Progenitor cell of endocrine pancreas (in vitro differentiated cells): Measurements from ENCODE around the gene SRCAP. TPM values are rescaled to one million over a fixed set of nuclear protein-coding genes. Genes with fewer than 3 reads are reported as not detected.

Experiments used
- DNase-seq: peaks from one replicate; pipeline ENCODE4 v3.0.0; 2021; ENCODE audit warnings: low spot score; ENCODE audit not compliant: unreplicated experiment
- H3K27ac Mint-ChIP-seq: 2 replicates; pipeline ENCODE4 v1.8.0; 2021; ENCODE audit warnings: mild to moderate bottlenecking, moderate library complexity, mixed read lengths
- H3K27me3 Mint-ChIP-seq: 2 replicates; pipeline ENCODE4 v1.8.0; 2021; ENCODE audit warnings: mixed read lengths
- H3K36me3 Mint-ChIP-seq: 2 replicates; pipeline ENCODE4 v1.8.0; 2022; ENCODE audit warnings: mixed read lengths; ENCODE audit not compliant: insufficient read depth
- H3K4me1 Mint-ChIP-seq: 2 replicates; pipeline ENCODE4 v1.8.0; 2021; ENCODE audit warnings: low read depth, mixed read lengths
- H3K4me3 Mint-ChIP-seq: 2 replicates; pipeline ENCODE4 v1.8.0; 2021; ENCODE audit warnings: low read depth, mild to moderate bottlenecking, moderate library complexity, mixed read lengths
- H3K9me3 Mint-ChIP-seq: 2 replicates; pipeline ENCODE4 v1.8.0; 2021; ENCODE audit warnings: low read depth, mixed read lengths
- CTCF ChIP-seq: fragments of 200-600 bp; sonication (generic); IDR thresholded peaks from one replicate; pipeline ENCODE4 v1.5.0; 2021; ENCODE audit warnings: antibody characterized with exemption, mild to moderate bottlenecking; ENCODE audit not compliant: unreplicated experiment
- total RNA-seq: library from RNA; stranded (reverse); gene quantifications from 2 replicates; pipeline ENCODE4 v1.2.1, GENCODE V29; 2021

Gene SRCAP
- total RNA-seq, 1 donor from 2014 or later: 104 TPM

GRCh38 chr16:30652005-30652296 is 47.0 kb upstream of the SRCAP start:
- peaks cover under 1% of the 10 kb centered on the region for H3K27me3 Mint-ChIP-seq
- peaks cover 11% of the 10 kb centered on the region for H3K4me1 Mint-ChIP-seq
- H3K27ac Mint-ChIP-seq: peak overlapping the region; percentile 56
- H3K36me3 Mint-ChIP-seq: peaks cover 10% of the 10 kb centered on the region
- no peak for DNase-seq
- peak overlapping the region; percentile 97 for H3K4me3 Mint-ChIP-seq
- TF ChIP-seq CTCF: no peak
- H3K9me3 Mint-ChIP-seq: no peaks in the 10 kb centered on the region

GRCh38 chr16:30652718-30653117 is 46.3 kb upstream of the SRCAP start:
- H3K36me3 Mint-ChIP-seq: peaks cover 10% of the 10 kb centered on the region
- no peaks in the 10 kb centered on the region for H3K27me3 Mint-ChIP-seq
- TF ChIP-seq CTCF: no peak
- peaks cover 17% of the 10 kb centered on the region for H3K4me1 Mint-ChIP-seq
- no peaks in the 10 kb centered on the region for H3K9me3 Mint-ChIP-seq
- H3K4me3 Mint-ChIP-seq: peak overlapping the region; percentile 97
- DNase-seq: no peak
- H3K27ac Mint-ChIP-seq: no peak overlapping the region

- no peak for DNase-seq
- H3K27me3 Mint-ChIP-seq: no peaks in the 10 kb centered on the region
- H3K9me3 Mint-ChIP-seq: no peaks in the 10 kb centered on the region
- H3K36me3 Mint-ChIP-seq: peaks cover 10% of the 10 kb centered on the region
- peaks cover 17% of the 10 kb centered on the region for H3K4me1 Mint-ChIP-seq
- TF ChIP-seq CTCF: no peak
- no peak overlapping the region for H3K27ac Mint-ChIP-seq
- no peak overlapping the region for H3K4me3 Mint-ChIP-seq
Observed at GRCh38 chr16:30654856-30655255, 44.1 kb upstream of the SRCAP start.

- H3K27me3 Mint-ChIP-seq: no peaks in the 10 kb centered on the region
- H3K27ac Mint-ChIP-seq: peak overlapping the region; percentile 84
- no peaks in the 10 kb centered on the region for H3K9me3 Mint-ChIP-seq
- H3K4me1 Mint-ChIP-seq: peaks cover 22% of the 10 kb centered on the region
- H3K4me3 Mint-ChIP-seq: no peak overlapping the region
- peaks cover 14% of the 10 kb centered on the region for H3K36me3 Mint-ChIP-seq
- no peak for TF ChIP-seq CTCF
- DNase-seq: no peak
Observed at GRCh38 chr16:30655815-30656347, 43.1 kb upstream of the SRCAP start.

- DNase-seq: no peak
- no peak for TF ChIP-seq CTCF
- Mint-ChIP-seq H3K9me3 (no peaks in the 10 kb centered on the region), H3K27ac (peak overlapping the region; percentile 84), H3K36me3 (peaks cover 16% of the 10 kb centered on the region), H3K4me3 (no peak overlapping the region), H3K4me1 (peaks cover 24% of the 10 kb centered on the region), H3K27me3 (no peaks in the 10 kb centered on the region)
Observed at GRCh38 chr16:30656388-30656787, 42.6 kb upstream of the SRCAP start.
